ENCODE measurements around the gene FCRLA.

DNA sequence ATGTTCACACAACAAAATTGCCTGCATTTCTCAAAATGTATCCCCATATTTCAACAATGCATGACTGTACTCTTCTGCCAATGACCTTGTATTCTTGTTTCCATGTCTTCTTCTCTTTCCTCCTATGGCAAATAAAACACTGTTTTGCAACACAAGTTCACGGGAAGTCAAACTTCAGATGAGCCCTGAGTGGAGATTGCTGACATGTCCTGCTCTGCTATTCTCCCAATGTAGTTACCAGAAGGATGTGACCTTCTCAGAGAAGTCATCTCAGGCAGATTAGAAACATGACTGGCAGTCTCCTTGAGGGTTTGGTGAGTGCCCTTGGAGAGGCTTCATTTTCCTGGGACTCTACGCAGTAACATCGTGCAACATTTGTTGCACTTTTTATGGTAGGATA is 28.5 kb upstream of the FCRLA start:
- TF ChIP-seq CTCF (IDR thresholded peaks at IDR 0.05; ENCODE audit: extremely low read depth in 1 of 2, insufficient read depth in 1 of 2, low read depth in 1 of 2, low read length in 2 of 2) (no peak), POLR2A (IDR thresholded peaks at IDR 0.05; ENCODE audit: low read depth, low read length) (no peak), JUN (IDR thresholded peaks at IDR 0.05; ENCODE audit: borderline replicate concordance, insufficient read depth, insufficient read length, low read depth) (no peak), POLR2AphosphoS5 (IDR thresholded peaks at IDR 0.05; ENCODE audit: insufficient read depth, low read depth, low read length) (no peak), MYC (IDR thresholded peaks at IDR 0.05; ENCODE audit: low read depth, low read length) (no peak), MAX (IDR thresholded peaks at IDR 0.05; ENCODE audit: insufficient read depth, insufficient read length) (no peak), EZH2 (IDR thresholded peaks at IDR 0.05; ENCODE audit: borderline replicate concordance, low read depth, low read length, severe bottlenecking) (no peak), FOS (IDR thresholded peaks at IDR 0.05; ENCODE audit: borderline replicate concordance, insufficient read depth, low read length) (no peak), GATA2 (IDR thresholded peaks at IDR 0.05; ENCODE audit: insufficient read depth, insufficient read length, low read depth, low read length) (no peak)

Data from endothelial cell of umbilical vein (primary cell).